Left renal cortex interstitium (tissue), 4 donors: ENCODE data around the gene PCDHAC2. TPM values are rescaled to one million over a fixed set of nuclear protein-coding genes. Genes with fewer than 3 reads are reported as not detected.

ENCODE experiments used
- polyA plus RNA-seq, 4 donors: library from polyadenylated mRNA; unstranded; fragments of 120-200 nt; gene quantifications; one replicate each; pipeline ENCODE4 v1.2.1, GENCODE V29; 2013; ENCODE audit not compliant: insufficient read length in 4 of 4

The PCDHAC2 gene
- polyA plus RNA-seq, 4 donors, result 0.49 to 0.69 (median 0.62) TPM

Other genes starting within 250 kb of the PCDHAC2 start
- under 1 TPM in 3 of 4 donors, not detected in 1; 0.05 to 0.12 (median 0.07) TPM for gene PCDHA1, start 180.3 kb upstream of the PCDHAC2 start, polyA plus RNA-seq
- under 1 TPM; 0.13 to 0.46 (median 0.19) TPM for gene PCDHA2, start 171.6 kb upstream of the PCDHAC2 start, polyA plus RNA-seq
- under 1 TPM; 0.21 to 0.64 (median 0.38) TPM for gene PCDHA3, start 165.4 kb upstream of the PCDHAC2 start, polyA plus RNA-seq
- gene PCDHA4, start 159.4 kb upstream of the PCDHAC2 start, polyA plus RNA-seq, result 1 to 10 TPM in 2 of 4 donors, under 1 TPM in 2; 0.49 to 1.7 (median 0.91) TPM
- gene PCDHA5, start 144.9 kb upstream of the PCDHAC2 start, polyA plus RNA-seq, result under 1 TPM; 0.05 to 0.24 (median 0.14) TPM
- gene PCDHA6, start 138.5 kb upstream of the PCDHAC2 start, polyA plus RNA-seq, result under 1 TPM; 0.35 to 0.75 (median 0.49) TPM
- gene PCDHA7, start 132.2 kb upstream of the PCDHAC2 start, polyA plus RNA-seq, result under 1 TPM; 0.22 to 0.44 (median 0.34) TPM
- under 1 TPM in 3 of 4 donors, not detected in 1; 0.03 to 0.05 (median 0.05) TPM for gene PCDHA8, start 125.3 kb upstream of the PCDHAC2 start, polyA plus RNA-seq
- gene PCDHA9, start 118.1 kb upstream of the PCDHAC2 start, polyA plus RNA-seq, result under 1 TPM in 3 of 4 donors, not detected in 1; 0.03 to 0.12 (median 0.05) TPM
- 1 to 10 TPM in 1 of 4 donors, under 1 TPM in 3; 0.13 to 1.1 (median 0.75) TPM for gene PCDHA10, start 110.6 kb upstream of the PCDHAC2 start, polyA plus RNA-seq
- gene PCDHA11, start 97.5 kb upstream of the PCDHAC2 start, polyA plus RNA-seq, result under 1 TPM; 0.21 to 0.54 (median 0.36) TPM
- gene PCDHA12, start 91.2 kb upstream of the PCDHAC2 start, polyA plus RNA-seq, result under 1 TPM in 3 of 4 donors, not detected in 1; 0.07 to 0.14 (median 0.11) TPM
- gene PCDHA13, start 84.4 kb upstream of the PCDHAC2 start, polyA plus RNA-seq, result under 1 TPM in 3 of 4 donors, not detected in 1; 0.03 to 0.07 (median 0.05) TPM
- gene PCDHAC1, start 40.2 kb upstream of the PCDHAC2 start, polyA plus RNA-seq, result under 1 TPM; 0.03 to 0.17 (median 0.08) TPM
- under 1 TPM; 0.08 to 0.10 (median 0.09) TPM for gene PCDHB1, start 84.9 kb downstream of the PCDHAC2 start, polyA plus RNA-seq
- gene PCDHB2, start 128.1 kb downstream of the PCDHAC2 start, polyA plus RNA-seq, result 1 to 10 TPM; 3.9 to 8.5 (median 6.3) TPM
- gene PCDHB3, start 134.0 kb downstream of the PCDHAC2 start, polyA plus RNA-seq, result 1 to 10 TPM; 3.0 to 4.7 (median 3.5) TPM
- gene PCDHB4, start 155.3 kb downstream of the PCDHAC2 start, polyA plus RNA-seq, result 1 to 10 TPM; 1.3 to 2.0 (median 2.0) TPM
- gene PCDHB5, start 168.7 kb downstream of the PCDHAC2 start, polyA plus RNA-seq, result 10 to 100 TPM in 1 of 4 donors, 1 to 10 TPM in 3; 5.2 to 10.2 (median 7.8) TPM
- gene PCDHB6, start 183.6 kb downstream of the PCDHAC2 start, polyA plus RNA-seq, result 1 to 10 TPM; 2.6 to 4.1 (median 3.2) TPM
- 1 to 10 TPM; 4.5 to 7.1 (median 5.0) TPM for gene PCDHB7, start 206.2 kb downstream of the PCDHAC2 start, polyA plus RNA-seq
- gene PCDHB8, start 211.3 kb downstream of the PCDHAC2 start, polyA plus RNA-seq, result 1 to 10 TPM; 1.5 to 4.5 (median 2.8) TPM
- 1 to 10 TPM; 4.4 to 8.8 (median 7.3) TPM for gene PCDHB16, start 215.9 kb downstream of the PCDHAC2 start, polyA plus RNA-seq
- 1 to 10 TPM; 3.5 to 4.4 (median 4.1) TPM for gene PCDHB9, start 220.7 kb downstream of the PCDHAC2 start, polyA plus RNA-seq
- 1 to 10 TPM; 5.5 to 9.8 (median 6.6) TPM for gene PCDHB10, start 225.9 kb downstream of the PCDHAC2 start, polyA plus RNA-seq
- 1 to 10 TPM; 4.9 to 6.0 (median 5.6) TPM for gene PCDHB11, start 233.2 kb downstream of the PCDHAC2 start, polyA plus RNA-seq
- gene PCDHB12, start 242.2 kb downstream of the PCDHAC2 start, polyA plus RNA-seq, result 1 to 10 TPM; 4.7 to 6.3 (median 5.5) TPM
- gene PCDHB13, start 247.4 kb downstream of the PCDHAC2 start, polyA plus RNA-seq, result 1 to 10 TPM; 5.0 to 7.6 (median 5.4) TPM